ENCODE data around the gene AIG1.

AIG1 gene

GRCh38 chr6:143233554-143234285, 173.0 kb downstream of the AIG1 start:
- Histone ChIP-seq H3K4me3 (no peak overlapping the region), H3K27ac (no peak overlapping the region)
- TF ChIP-seq CTCF (IDR thresholded peaks at IDR 0.05): no peak
- no peak for DNase-seq (ENCODE audit: low spot score)

- no peak for DNase-seq (ENCODE audit: low spot score)
- H3K27ac ChIP-seq: no peak overlapping the region
- no peak for TF ChIP-seq CTCF (IDR thresholded peaks at IDR 0.05)
- no peak overlapping the region for H3K4me3 ChIP-seq
Observed at GRCh38 chr6:143234734-143235133, 174.0 kb downstream of the AIG1 start.

DNA sequence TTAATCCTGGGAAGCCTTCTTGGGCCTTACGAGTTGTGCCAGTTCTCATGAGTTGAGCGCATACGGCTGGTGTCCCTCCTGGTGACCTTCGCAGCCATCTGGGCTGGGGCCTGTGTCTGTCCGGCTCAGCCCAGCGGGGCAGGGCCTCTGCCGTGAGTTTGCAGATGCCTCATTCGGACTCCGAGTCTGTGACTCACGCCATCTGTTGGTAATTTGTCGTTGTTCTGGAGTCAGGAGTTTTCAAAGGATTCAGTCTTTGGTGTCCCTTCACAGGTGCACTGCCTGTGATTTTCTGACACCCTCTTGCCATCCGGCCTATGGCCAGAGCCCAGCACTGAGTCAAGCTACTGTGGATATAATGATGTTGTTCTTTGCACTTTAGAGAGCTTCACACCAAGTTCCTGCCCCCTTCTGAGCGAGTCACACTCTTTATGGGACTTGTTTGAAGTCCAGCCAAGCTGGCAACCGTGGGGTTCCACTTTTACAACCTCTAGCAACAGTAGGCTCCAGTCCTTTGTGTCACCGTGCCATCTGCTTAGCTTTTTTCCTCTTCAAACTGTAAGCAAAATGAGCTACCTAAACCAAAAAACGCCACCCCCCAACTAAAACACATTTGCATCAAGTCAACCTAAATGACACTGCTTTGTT, 175.6 kb downstream of the AIG1 start:
- TF ChIP-seq CTCF (IDR thresholded peaks at IDR 0.05): no peak
- Histone ChIP-seq H3K27ac (no peak overlapping the region), H3K4me3 (no peak overlapping the region)
- no peak for DNase-seq (ENCODE audit: low spot score)

DNA sequence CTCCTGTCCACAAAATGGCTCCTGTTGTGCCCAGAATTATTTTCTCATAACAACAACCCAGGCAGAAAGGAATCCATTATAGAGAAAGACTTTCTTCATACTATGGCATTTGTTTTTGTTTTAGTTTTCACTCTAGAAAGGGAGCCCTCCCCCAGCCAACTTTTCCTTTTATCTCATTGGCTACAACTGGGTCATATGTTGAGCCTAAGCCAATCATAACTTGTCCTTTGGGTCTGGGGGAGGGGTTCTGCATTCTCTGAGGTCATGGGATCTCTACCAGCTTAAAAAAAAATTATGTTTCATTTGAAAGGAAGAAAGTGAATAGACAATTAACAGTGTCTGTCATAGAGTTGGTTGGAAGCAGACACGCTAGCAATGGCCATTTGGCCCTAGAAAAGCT, 177.6 kb downstream of the AIG1 start:
- no peak overlapping the region for H3K4me3 ChIP-seq
- H3K27ac ChIP-seq: no peak overlapping the region
- no peak for TF ChIP-seq CTCF (IDR thresholded peaks at IDR 0.05)
- DNase-seq (ENCODE audit: low spot score): no peak

DNA sequence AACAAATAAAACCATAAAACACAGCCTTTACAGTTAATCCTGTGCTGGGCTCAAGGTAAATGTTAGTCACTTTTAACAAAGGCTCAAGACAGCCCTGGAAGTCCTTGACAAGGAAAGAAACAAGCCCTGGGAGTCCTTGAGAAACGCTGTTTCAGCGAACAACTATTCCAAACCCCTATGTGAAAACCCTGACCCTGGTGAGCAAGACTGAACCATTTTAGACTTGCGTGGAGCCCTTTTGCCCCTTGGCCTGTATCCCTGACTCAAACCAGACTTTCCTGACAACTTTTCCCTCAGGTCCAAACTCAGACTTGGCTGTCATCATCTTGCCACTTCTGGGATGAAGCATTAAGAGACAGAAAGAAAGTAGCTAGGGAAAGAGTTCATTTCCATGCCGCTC, 180.4 kb downstream of the AIG1 start:
- H3K27ac ChIP-seq: no peak overlapping the region
- H3K4me3 ChIP-seq: no peak overlapping the region
- DNase-seq (ENCODE audit: low spot score): no peak
- TF ChIP-seq CTCF (IDR thresholded peaks at IDR 0.05): no peak

GRCh38 chr6:143241911-143242310, 181.2 kb downstream of the AIG1 start:
- no peak for TF ChIP-seq CTCF (IDR thresholded peaks at IDR 0.05)
- no peak for DNase-seq (ENCODE audit: low spot score)
- Histone ChIP-seq H3K4me3 (no peak overlapping the region), H3K27ac (no peak overlapping the region)

DNA sequence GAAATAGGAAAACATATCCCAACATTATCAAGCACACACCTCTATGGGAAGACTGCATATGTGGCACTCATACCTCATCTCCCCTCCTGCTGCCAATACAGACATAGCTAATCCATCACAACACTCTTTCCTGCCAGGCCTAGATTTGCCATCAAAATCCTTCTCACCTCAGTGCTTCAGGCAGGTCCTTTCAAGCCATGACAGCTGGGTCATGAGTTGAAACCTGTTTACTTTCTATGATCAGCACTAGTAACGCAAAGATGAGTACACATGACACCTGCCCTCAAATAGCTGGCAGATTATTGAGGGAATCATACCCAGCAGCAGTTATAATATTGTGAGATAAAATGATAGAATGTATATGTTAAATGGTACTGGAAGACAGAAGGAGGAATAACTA, 183.1 kb downstream of the AIG1 start:
- no peak overlapping the region for H3K27ac ChIP-seq
- DNase-seq (ENCODE audit: low spot score): no peak
- no peak overlapping the region for H3K4me3 ChIP-seq
- no peak for TF ChIP-seq CTCF (IDR thresholded peaks at IDR 0.05)

Measured in coronary artery (tissue), 2 donors.